ENCODE results near the gene PDE3B. TPM values are rescaled to one million over a fixed set of nuclear protein-coding genes. Genes with fewer than 3 reads are reported as not detected.

Gene PDE3B
- polyA plus RNA-seq, 1 donor, result 9.9 TPM

DNA sequence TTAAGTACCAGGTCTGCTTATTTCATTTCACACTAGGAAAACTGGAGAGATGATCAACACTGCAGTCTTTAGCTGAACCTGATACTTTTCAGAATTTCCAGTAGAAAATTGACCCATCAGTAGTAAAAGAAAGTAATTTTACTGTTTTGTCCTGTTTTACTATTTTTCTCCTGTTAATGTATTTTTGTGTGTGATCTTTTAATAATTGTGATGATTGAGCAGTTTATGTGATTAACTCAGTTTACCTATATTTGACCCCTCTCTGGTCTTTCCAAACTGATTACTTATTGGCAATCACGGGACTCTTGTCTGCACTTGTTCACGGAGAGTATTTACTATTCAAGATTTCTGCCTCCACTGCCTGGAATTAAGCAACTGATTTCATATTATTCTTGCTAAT, 249.0 kb downstream of the PDE3B start:
- Histone ChIP-seq H3K27me3 (ENCODE audit: control insufficient read depth, insufficient read depth, low read length) (no peaks in the 10 kb centered on the region), H3K4me3 (ENCODE audit: low read length) (peak overlapping the region; percentile 72), H3K36me3 (ENCODE audit: control insufficient read depth, insufficient read depth, low read length) (no peaks in the 10 kb centered on the region), H3K27ac (ENCODE audit: low read length) (no peak overlapping the region), H3K9me3 (ENCODE audit: control insufficient read depth, low read depth, low read length) (no peaks in the 10 kb centered on the region), H3K4me1 (ENCODE audit: control insufficient read depth, insufficient read depth, low read length) (peaks cover 10% of the 10 kb centered on the region)
- no peak for DNase-seq
- WGBS (ENCODE audit: insufficient coverage, low lambda C conversion rate), result 63% methylated on average over 1 of the region's 2 CpGs

DNA sequence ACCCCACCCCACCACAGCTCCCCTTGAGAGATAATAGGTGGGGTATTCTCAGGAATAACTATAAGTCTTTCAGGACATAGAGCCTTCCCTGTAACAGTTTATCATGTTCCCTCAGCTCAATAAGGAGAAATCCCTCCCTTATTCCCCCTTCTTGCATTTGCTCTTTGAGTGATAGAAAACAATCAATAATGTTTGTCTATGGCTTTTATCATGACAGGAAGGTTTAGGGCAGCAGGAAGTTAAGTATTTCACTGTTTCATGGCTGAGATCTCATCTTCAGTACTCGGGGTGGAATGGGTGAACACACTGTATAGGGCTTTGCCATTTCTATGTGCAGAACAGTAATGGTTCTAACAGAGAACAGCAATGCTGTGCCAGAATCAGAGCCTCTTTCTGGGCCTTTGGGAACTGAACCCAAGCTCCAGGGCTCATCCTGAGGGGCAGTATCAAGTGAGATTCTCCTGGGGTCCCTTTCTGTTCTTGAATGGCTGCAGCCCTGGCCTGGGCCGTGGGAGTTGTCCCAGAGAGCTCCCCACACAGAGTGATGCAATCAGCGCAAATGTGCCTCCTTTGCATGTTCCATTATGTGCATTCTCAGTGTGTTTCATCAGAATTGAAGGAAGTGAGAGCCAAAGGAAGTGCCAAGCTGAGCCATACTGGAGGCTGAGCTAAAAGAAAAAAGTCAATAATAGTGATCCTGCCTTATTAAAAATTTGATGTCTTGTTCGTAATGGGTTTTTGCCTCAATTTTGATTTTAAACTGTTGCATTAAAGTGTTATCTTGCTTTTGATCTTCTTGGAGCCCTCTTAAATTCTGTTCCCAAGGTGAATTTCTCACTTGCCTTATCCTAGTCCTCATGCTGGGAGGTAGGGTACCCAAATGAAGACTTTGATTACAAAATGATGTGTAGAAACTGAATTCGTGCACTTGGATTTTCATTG, 251.3 kb downstream of the PDE3B start:
- DNase-seq, result no peak
- WGBS (ENCODE audit: insufficient coverage, low lambda C conversion rate), result 80% methylated on average over 1 of the region's 5 CpGs
- Histone ChIP-seq H3K9me3 (ENCODE audit: control insufficient read depth, low read depth, low read length) (no peaks in the 10 kb centered on the region), H3K27ac (ENCODE audit: low read length) (no peak overlapping the region), H3K4me1 (ENCODE audit: control insufficient read depth, insufficient read depth, low read length) (peaks cover 8% of the 10 kb centered on the region), H3K27me3 (ENCODE audit: control insufficient read depth, insufficient read depth, low read length) (no peaks in the 10 kb centered on the region), H3K4me3 (ENCODE audit: low read length) (no peak overlapping the region), H3K36me3 (ENCODE audit: control insufficient read depth, insufficient read depth, low read length) (no peaks in the 10 kb centered on the region)

DNA sequence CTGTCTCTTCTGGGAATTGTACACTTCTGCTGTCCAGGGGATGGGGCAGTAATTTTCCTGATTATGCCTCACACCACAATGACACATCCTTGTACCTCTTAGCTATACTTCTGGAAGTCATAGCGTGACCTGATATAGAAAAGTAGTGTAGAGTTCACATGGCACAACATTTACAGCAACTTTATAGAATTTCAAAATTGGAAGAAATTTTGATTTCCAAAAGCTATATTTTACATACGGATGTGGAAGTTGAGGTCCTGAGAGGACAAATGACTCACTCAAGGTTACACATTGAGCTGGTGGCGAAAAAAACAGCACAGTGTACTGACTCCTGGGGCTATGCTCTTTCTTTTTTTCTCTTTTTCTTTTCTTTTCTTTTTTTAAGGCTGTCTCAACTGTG, 254.8 kb downstream of the PDE3B start:
- no peak overlapping the region for H3K4me3 ChIP-seq (ENCODE audit: low read length)
- no peaks in the 10 kb centered on the region for H3K36me3 ChIP-seq (ENCODE audit: control insufficient read depth, insufficient read depth, low read length)
- no peaks in the 10 kb centered on the region for H3K4me1 ChIP-seq (ENCODE audit: control insufficient read depth, insufficient read depth, low read length)
- DNase-seq, result no peak
- no peaks in the 10 kb centered on the region for H3K27me3 ChIP-seq (ENCODE audit: control insufficient read depth, insufficient read depth, low read length)
- H3K27ac ChIP-seq (ENCODE audit: low read length), result no peak overlapping the region
- H3K9me3 ChIP-seq (ENCODE audit: control insufficient read depth, low read depth, low read length), result no peaks in the 10 kb centered on the region
- WGBS (ENCODE audit: insufficient coverage, low lambda C conversion rate), result 100% methylated on average over 1 of the region's 3 CpGs

DNA sequence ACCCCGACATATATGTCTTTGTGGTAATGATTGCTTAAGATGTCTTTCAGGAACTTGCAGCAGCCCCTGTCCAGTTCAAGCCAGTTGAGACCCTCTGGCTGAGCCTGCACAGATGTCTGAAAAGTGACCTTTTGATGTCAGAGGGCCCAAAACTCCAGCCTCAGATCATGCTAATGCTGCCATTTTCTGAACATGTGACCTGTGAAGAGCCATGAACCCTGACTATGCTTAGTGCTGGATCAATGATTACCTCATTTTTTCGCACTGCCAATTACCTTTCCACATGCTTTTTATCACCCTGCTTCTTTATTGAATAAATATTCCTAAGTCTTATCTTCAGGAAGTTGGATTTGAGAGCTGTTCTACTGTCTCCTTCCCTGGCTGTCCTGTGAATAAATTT, 255.3 kb downstream of the PDE3B start:
- Histone ChIP-seq H3K27me3 (ENCODE audit: control insufficient read depth, insufficient read depth, low read length) (no peaks in the 10 kb centered on the region), H3K36me3 (ENCODE audit: control insufficient read depth, insufficient read depth, low read length) (no peaks in the 10 kb centered on the region), H3K27ac (ENCODE audit: low read length) (no peak overlapping the region), H3K9me3 (ENCODE audit: control insufficient read depth, low read depth, low read length) (no peaks in the 10 kb centered on the region), H3K4me1 (ENCODE audit: control insufficient read depth, insufficient read depth, low read length) (no peaks in the 10 kb centered on the region), H3K4me3 (ENCODE audit: low read length) (no peak overlapping the region)
- DNase-seq, result peak in 1 of 2 donors; percentile 53
- WGBS (ENCODE audit: insufficient coverage, low lambda C conversion rate), result no CpG with 5 or more reads among the region's 2 CpGs

DNA sequence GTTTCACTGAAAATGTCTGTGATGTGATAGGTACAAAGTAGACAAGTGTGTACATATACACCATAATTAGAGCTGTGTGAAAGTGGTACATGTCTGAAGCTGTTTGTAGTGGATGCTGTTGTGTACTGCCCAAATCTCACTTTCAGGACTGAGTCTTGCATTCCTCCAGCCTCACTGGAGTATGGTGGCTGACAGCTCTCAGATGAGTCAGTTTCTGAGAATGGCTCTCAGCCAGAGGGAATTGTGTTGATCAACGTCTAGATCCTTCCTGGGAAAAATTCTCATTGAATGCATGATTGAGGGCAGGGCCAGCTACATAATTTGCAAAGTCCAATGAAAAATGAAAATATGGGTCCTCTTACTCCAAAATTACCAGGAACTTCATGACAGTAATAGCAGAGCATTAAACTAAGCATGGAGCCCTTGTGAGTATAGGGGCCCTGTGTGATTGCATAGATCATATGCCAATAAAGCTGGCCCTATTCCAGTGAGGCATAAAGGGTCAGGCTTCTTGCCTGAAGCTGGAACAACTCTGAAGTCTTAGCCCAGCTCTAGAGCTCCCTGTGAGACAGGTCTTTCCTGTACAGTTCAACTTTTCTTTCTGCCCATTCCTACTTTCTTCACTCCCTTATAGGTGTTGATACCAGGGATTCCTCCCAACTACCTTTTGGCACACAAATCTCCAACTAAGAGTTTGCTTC, 259.2 kb downstream of the PDE3B start:
- no CpG with 5 or more reads among the region's 1 CpG for WGBS (ENCODE audit: insufficient coverage, low lambda C conversion rate)
- no peaks in the 10 kb centered on the region for H3K36me3 ChIP-seq (ENCODE audit: control insufficient read depth, insufficient read depth, low read length)
- H3K9me3 ChIP-seq (ENCODE audit: control insufficient read depth, low read depth, low read length), result peaks cover 4% of the 10 kb centered on the region
- H3K27me3 ChIP-seq (ENCODE audit: control insufficient read depth, insufficient read depth, low read length), result peaks cover 2% of the 10 kb centered on the region
- no peak overlapping the region for H3K4me3 ChIP-seq (ENCODE audit: low read length)
- H3K4me1 ChIP-seq (ENCODE audit: control insufficient read depth, insufficient read depth, low read length), result peaks cover 8% of the 10 kb centered on the region
- no peak overlapping the region for H3K27ac ChIP-seq (ENCODE audit: low read length)
- no peak for DNase-seq

GRCh38 chr11:14904745-14905103, 261.1 kb downstream of the PDE3B start:
- Histone ChIP-seq H3K4me3 (ENCODE audit: low read length) (peak overlapping the region; percentile 80), H3K27me3 (ENCODE audit: control insufficient read depth, insufficient read depth, low read length) (peaks cover 2% of the 10 kb centered on the region), H3K36me3 (ENCODE audit: control insufficient read depth, insufficient read depth, low read length) (no peaks in the 10 kb centered on the region), H3K27ac (ENCODE audit: low read length) (no peak overlapping the region), H3K9me3 (ENCODE audit: control insufficient read depth, low read depth, low read length) (peaks cover 4% of the 10 kb centered on the region), H3K4me1 (ENCODE audit: control insufficient read depth, insufficient read depth, low read length) (peaks cover 8% of the 10 kb centered on the region)
- DNase-seq, result peak; percentile 59 to 80
- WGBS (ENCODE audit: insufficient coverage, low lambda C conversion rate), result no CpG with 5 or more reads among the region's 26 CpGs

- peak overlapping the region; percentile 80 for H3K4me3 ChIP-seq (ENCODE audit: low read length)
- peak overlapping the region; percentile 4 for H3K27ac ChIP-seq (ENCODE audit: low read length)
- no peaks in the 10 kb centered on the region for H3K36me3 ChIP-seq (ENCODE audit: control insufficient read depth, insufficient read depth, low read length)
- WGBS (ENCODE audit: insufficient coverage, low lambda C conversion rate), result no CpG with 5 or more reads among the region's 58 CpGs
- H3K4me1 ChIP-seq (ENCODE audit: control insufficient read depth, insufficient read depth, low read length), result peaks cover 8% of the 10 kb centered on the region
- peak; percentile 54 to 74 for DNase-seq
- H3K27me3 ChIP-seq (ENCODE audit: control insufficient read depth, insufficient read depth, low read length), result peaks cover 2% of the 10 kb centered on the region
- H3K9me3 ChIP-seq (ENCODE audit: control insufficient read depth, low read depth, low read length), result peaks cover 4% of the 10 kb centered on the region
Observed at GRCh38 chr11:14905104-14906033, 261.8 kb downstream of the PDE3B start.

- WGBS (ENCODE audit: insufficient coverage, low lambda C conversion rate), result no CpG with 5 or more reads among the region's 5 CpGs
- no peak overlapping the region for H3K4me3 ChIP-seq (ENCODE audit: low read length)
- no peaks in the 10 kb centered on the region for H3K36me3 ChIP-seq (ENCODE audit: control insufficient read depth, insufficient read depth, low read length)
- H3K27ac ChIP-seq (ENCODE audit: low read length), result no peak overlapping the region
- H3K4me1 ChIP-seq (ENCODE audit: control insufficient read depth, insufficient read depth, low read length), result peaks cover 8% of the 10 kb centered on the region
- H3K9me3 ChIP-seq (ENCODE audit: control insufficient read depth, low read depth, low read length), result peaks cover 4% of the 10 kb centered on the region
- DNase-seq, result peak in 1 of 2 donors; percentile 7
- peaks cover 2% of the 10 kb centered on the region for H3K27me3 ChIP-seq (ENCODE audit: control insufficient read depth, insufficient read depth, low read length)
Observed at GRCh38 chr11:14906578-14906977, 263.0 kb downstream of the PDE3B start.

DNA sequence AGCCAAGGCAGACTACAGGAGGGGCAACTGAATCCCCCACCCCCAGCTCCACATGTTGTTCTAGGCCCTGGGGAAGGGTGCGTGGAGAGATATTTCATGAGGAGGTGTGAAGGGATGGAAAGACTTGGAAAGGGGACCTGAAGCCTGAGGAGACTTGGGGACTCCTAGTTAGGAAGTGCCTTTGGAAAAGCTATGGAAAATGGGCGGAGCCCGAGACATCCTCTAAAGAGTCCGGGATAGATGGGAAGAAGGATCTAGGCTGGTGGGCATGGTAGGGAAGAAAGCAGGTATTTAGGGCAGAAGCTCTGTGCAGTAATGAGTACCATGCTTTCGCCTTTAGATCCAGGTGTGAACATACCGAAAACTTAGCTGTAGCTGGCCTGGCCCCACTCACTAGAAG, 263.4 kb downstream of the PDE3B start:
- no peak for DNase-seq
- Histone ChIP-seq H3K27ac (ENCODE audit: low read length) (no peak overlapping the region), H3K36me3 (ENCODE audit: control insufficient read depth, insufficient read depth, low read length) (no peaks in the 10 kb centered on the region), H3K4me1 (ENCODE audit: control insufficient read depth, insufficient read depth, low read length) (peaks cover 8% of the 10 kb centered on the region), H3K9me3 (ENCODE audit: control insufficient read depth, low read depth, low read length) (peaks cover 4% of the 10 kb centered on the region), H3K27me3 (ENCODE audit: control insufficient read depth, insufficient read depth, low read length) (peaks cover 2% of the 10 kb centered on the region), H3K4me3 (ENCODE audit: low read length) (no peak overlapping the region)
- WGBS (ENCODE audit: insufficient coverage, low lambda C conversion rate), result 100% methylated on average over 1 of the region's 6 CpGs
